ENCODE results near the gene BCL11B. TPM values are rescaled to one million over a fixed set of nuclear protein-coding genes. Genes with fewer than 3 reads are reported as not detected.

Gene BCL11B
- polyA plus RNA-seq, 3 donors: 0.01 TPM; not detected in 2

DNA sequence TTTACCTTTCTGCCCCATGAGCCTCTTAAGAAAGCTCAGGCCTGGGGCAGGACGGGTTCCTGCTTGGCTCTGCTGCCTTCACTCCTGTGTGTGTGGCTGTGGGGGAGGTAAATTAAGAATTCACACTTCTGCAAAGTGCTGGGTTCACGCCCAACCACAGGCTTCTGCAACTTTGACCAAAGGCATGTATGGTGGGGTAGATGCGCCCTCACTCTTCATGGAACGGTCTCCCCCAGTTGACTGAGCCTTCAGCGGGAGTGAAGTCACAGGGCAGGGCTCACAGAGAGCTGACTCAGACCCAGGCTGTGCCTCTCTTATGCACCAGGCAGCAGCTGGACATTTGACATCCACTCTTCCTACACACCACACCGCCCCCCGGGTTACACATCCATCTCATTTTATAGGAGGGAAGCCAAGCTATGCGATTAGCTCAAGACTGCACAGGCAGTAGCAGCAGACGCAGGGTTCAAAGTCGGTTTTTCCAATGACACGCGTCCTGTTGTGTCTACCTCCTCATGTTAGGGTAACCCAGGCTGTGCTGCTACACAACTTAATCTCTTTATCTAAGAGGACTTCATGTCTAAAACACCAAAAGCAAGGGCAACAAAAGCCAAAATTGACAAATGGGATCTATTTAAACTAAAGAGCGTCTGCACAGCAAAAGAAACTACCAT, 15.4 kb upstream of the BCL11B start:
- Mint-ChIP-seq H3K27ac (peak overlapping the region in 1 of 7 donors; percentile 78), H3K9me3 (peaks cover 0 to 5% (median 0%) of the 10 kb centered on the region in 7 donors), H3K36me3 (no peaks in the 10 kb centered on the region), H3K4me1 (no peaks in the 10 kb centered on the region), H3K4me3 (no peak overlapping the region), H3K27me3 (ENCODE audit: low read depth in 3 of 3) (peaks cover 2 to 23% (median 15%) of the 10 kb centered on the region in 3 donors)
- 87% methylated on average over 10 of the region's 13 CpGs for WGBS (ENCODE audit: insufficient coverage)
- DNase-seq: no peak
- no peaks in the 10 kb centered on the region for H3K36me3 ChIP-seq (replicated peaks in 1 of 2; ENCODE audit: control insufficient read depth in 1 of 2, insufficient read depth in 2 of 2, low read length in 2 of 2)
- H3K4me1 ChIP-seq (ENCODE audit: control insufficient read depth in 1 of 2, insufficient read depth in 2 of 2, low read length in 2 of 2): no peaks in the 10 kb centered on the region
- H3K9ac ChIP-seq (ENCODE audit: insufficient read depth, low read length, poor library complexity, severe bottlenecking): no peak overlapping the region
- no peaks in the 10 kb centered on the region for H3K79me2 ChIP-seq (ENCODE audit: insufficient read depth, low read length)
- intact Hi-C loops (cut with micrococcal nuclease): no loop called here
- no peak for TF ChIP-seq CTCF (IDR thresholded peaks at IDR 0.05)
- no peak overlapping the region for H3K4me2 ChIP-seq (replicated peaks; ENCODE audit: extremely low read depth, low read length, poor library complexity, severe bottlenecking)
- no peaks in the 10 kb centered on the region for H4K20me1 ChIP-seq (ENCODE audit: insufficient read depth, low read length)
- no peak overlapping the region for H2AFZ ChIP-seq (ENCODE audit: insufficient read depth, low read depth, low read length, poor library complexity, severe bottlenecking)
- H3K27ac ChIP-seq (ENCODE audit: low read depth in 1 of 2, low read length in 2 of 2): no peak overlapping the region
- H3K27me3 ChIP-seq (ENCODE audit: control insufficient read depth in 2 of 2, insufficient read depth in 2 of 2, low read length in 2 of 2): peaks cover 0 to 4% of the 10 kb centered on the region in 2 donors
- H3K4me3 ChIP-seq (replicated peaks in 1 of 3; ENCODE audit: low read depth in 2 of 3, low read length in 3 of 3): no peak overlapping the region
- H3K9me3 ChIP-seq (replicated peaks in 1 of 2; ENCODE audit: control insufficient read depth in 1 of 2, insufficient read depth in 1 of 2, low read length in 2 of 2): no peaks in the 10 kb centered on the region

- TF ChIP-seq CTCF (IDR thresholded peaks at IDR 0.05): no peak
- Mint-ChIP-seq H3K27me3 (ENCODE audit: low read depth in 3 of 3) (peaks cover 3 to 23% (median 14%) of the 10 kb centered on the region in 3 donors), H3K4me1 (no peaks in the 10 kb centered on the region), H3K9me3 (peaks cover 0 to 3% (median 0%) of the 10 kb centered on the region in 7 donors), H3K36me3 (no peaks in the 10 kb centered on the region), H3K4me3 (no peak overlapping the region), H3K27ac (no peak overlapping the region)
- no peaks in the 10 kb centered on the region for H3K36me3 ChIP-seq (replicated peaks in 1 of 2; ENCODE audit: control insufficient read depth in 1 of 2, insufficient read depth in 2 of 2, low read length in 2 of 2)
- no peaks in the 10 kb centered on the region for H4K20me1 ChIP-seq (ENCODE audit: insufficient read depth, low read length)
- H3K9ac ChIP-seq (ENCODE audit: insufficient read depth, low read length, poor library complexity, severe bottlenecking): no peak overlapping the region
- no peak for DNase-seq
- peaks cover 0 to 4% of the 10 kb centered on the region in 2 donors for H3K27me3 ChIP-seq (ENCODE audit: control insufficient read depth in 2 of 2, insufficient read depth in 2 of 2, low read length in 2 of 2)
- H3K4me2 ChIP-seq (replicated peaks; ENCODE audit: extremely low read depth, low read length, poor library complexity, severe bottlenecking): no peak overlapping the region
- H3K27ac ChIP-seq (ENCODE audit: low read depth in 1 of 2, low read length in 2 of 2): no peak overlapping the region
- no peak overlapping the region for H2AFZ ChIP-seq (ENCODE audit: insufficient read depth, low read depth, low read length, poor library complexity, severe bottlenecking)
- WGBS (ENCODE audit: insufficient coverage): no CpG with 5 or more reads among the region's 2 CpGs
- H3K4me3 ChIP-seq (replicated peaks in 1 of 3; ENCODE audit: low read depth in 2 of 3, low read length in 3 of 3): no peak overlapping the region
- H3K4me1 ChIP-seq (ENCODE audit: control insufficient read depth in 1 of 2, insufficient read depth in 2 of 2, low read length in 2 of 2): no peaks in the 10 kb centered on the region
- H3K79me2 ChIP-seq (ENCODE audit: insufficient read depth, low read length): no peaks in the 10 kb centered on the region
- intact Hi-C loops (cut with micrococcal nuclease): no loop called here
- no peaks in the 10 kb centered on the region for H3K9me3 ChIP-seq (replicated peaks in 1 of 2; ENCODE audit: control insufficient read depth in 1 of 2, insufficient read depth in 1 of 2, low read length in 2 of 2)
Observed at GRCh38 chr14:99286761-99287160, 14.8 kb upstream of the BCL11B start.
